VCaP (cell line): ENCODE measurements around the gene SMIM17.

ENCODE experiments used
- H3K27ac ChIP-seq: fragments of 450-650 bp; 2 replicates; pipeline ENCODE4 v1.5.1; 2017
- CTCF ChIP-seq: fragments of 450-650 bp; conservative IDR thresholded peaks from 2 replicates; pipeline ENCODE4 v1.5.1; 2017; ENCODE audit warnings: mild to moderate bottlenecking, moderate library complexity

The SMIM17 gene

GRCh38 chr19:56622374-56622773, 20.6 kb upstream of the SMIM17 start:
- TF ChIP-seq CTCF: no peak
- H3K27ac ChIP-seq: no peak overlapping the region

GRCh38 chr19:56623006-56623405, 20.0 kb upstream of the SMIM17 start:
- no peak overlapping the region for H3K27ac ChIP-seq
- no peak for TF ChIP-seq CTCF

- no peak for TF ChIP-seq CTCF
- H3K27ac ChIP-seq: no peak overlapping the region
Observed at GRCh38 chr19:56625708-56626107, 17.3 kb upstream of the SMIM17 start.

- TF ChIP-seq CTCF: no peak
- H3K27ac ChIP-seq: no peak overlapping the region
Observed at GRCh38 chr19:56633021-56633420, 9.9 kb upstream of the SMIM17 start.

GRCh38 chr19:56637976-56638555, 4.9 kb upstream of the SMIM17 start:
- no peak for TF ChIP-seq CTCF

GRCh38 chr19:56639217-56639616, 3.7 kb upstream of the SMIM17 start:
- H3K27ac ChIP-seq: no peak overlapping the region
- TF ChIP-seq CTCF: no peak

More at GRCh38 chr19:56637976-56638555, 4.9 kb upstream of the SMIM17 start:
- H3K27ac ChIP-seq: peak overlapping the region; percentile 65

- no peak for TF ChIP-seq CTCF
- no peak overlapping the region for H3K27ac ChIP-seq
Observed at GRCh38 chr19:56643460-56643955, 549 bp downstream of the SMIM17 start.
